Spinal cord (tissue), 10 donors: Measurements from ENCODE around the gene CLEC4F. TPM values are rescaled to one million over a fixed set of nuclear protein-coding genes. Genes with fewer than 3 reads are reported as not detected.
A peak's percentile ranks its signal among the peaks of the same experiment; 100 is the strongest.

Experiments
- DNase-seq, 6 donors: peaks; one replicate each; pipeline versions ENCODE4 v3.0.0 to v3.0.0-alpha.2; 2013 to 2015; ENCODE audit warnings: low spot score in 6 of 6, low read depth in 4 of 6
- H3K27ac ChIP-seq: one replicate; pipeline ENCODE4 v1.5.1; 2013; ENCODE audit warnings: low read depth, low read length, control low read depth
- H3K27me3 ChIP-seq: one replicate; pipeline ENCODE4 v1.6.1; 2013; ENCODE audit warnings: low read length; ENCODE audit not compliant: control insufficient read depth, insufficient read depth
- H3K36me3 ChIP-seq: one replicate; pipeline ENCODE4 v1.6.1; 2013; ENCODE audit warnings: low read length; ENCODE audit not compliant: control insufficient read depth, insufficient read depth
- H3K4me1 ChIP-seq: one replicate; pipeline ENCODE4 v1.6.1; 2013; ENCODE audit warnings: low read length; ENCODE audit not compliant: control insufficient read depth, insufficient read depth
- H3K4me3 ChIP-seq: one replicate; pipeline ENCODE4 v1.5.1; 2013; ENCODE audit warnings: low read depth, low read length, control low read depth
- H3K9me3 ChIP-seq: one replicate; pipeline ENCODE4 v1.6.1; 2013; ENCODE audit warnings: low read length; ENCODE audit not compliant: control insufficient read depth, insufficient read depth
- WGBS: methylation state at CpG from one replicate; pipeline ENCODE4 v1.1.5; 2013; ENCODE audit warnings: missing lambda C conversion rate; ENCODE audit not compliant: insufficient coverage; 5-methylcytosine and 5-hydroxymethylcytosine counted together
- long read RNA-seq, 4 donors: transcript quantifications; one replicate each; lab custom pipeline, GENCODE V29; 2026
- polyA plus RNA-seq, 2 donors: library from polyadenylated mRNA; unstranded; fragments of 120-200 nt; gene quantifications; one replicate each; pipeline ENCODE4 v1.2.1, GENCODE V29; 2013; ENCODE audit not compliant: insufficient read length in 2 of 2
- total RNA-seq, 2 donors: library from RNA; depleted of rRNA in 1 of 2; stranded (reverse); fragments of 120-200 nt in 1 of 2; fragments of >200 nt in 1 of 2; gene quantifications; one replicate each; pipeline versions ENCODE4 v1.2.3 to v1.2.4, GENCODE V29; 2013 to 2014
- donor health status: healthy.

Gene CLEC4F, protein sequence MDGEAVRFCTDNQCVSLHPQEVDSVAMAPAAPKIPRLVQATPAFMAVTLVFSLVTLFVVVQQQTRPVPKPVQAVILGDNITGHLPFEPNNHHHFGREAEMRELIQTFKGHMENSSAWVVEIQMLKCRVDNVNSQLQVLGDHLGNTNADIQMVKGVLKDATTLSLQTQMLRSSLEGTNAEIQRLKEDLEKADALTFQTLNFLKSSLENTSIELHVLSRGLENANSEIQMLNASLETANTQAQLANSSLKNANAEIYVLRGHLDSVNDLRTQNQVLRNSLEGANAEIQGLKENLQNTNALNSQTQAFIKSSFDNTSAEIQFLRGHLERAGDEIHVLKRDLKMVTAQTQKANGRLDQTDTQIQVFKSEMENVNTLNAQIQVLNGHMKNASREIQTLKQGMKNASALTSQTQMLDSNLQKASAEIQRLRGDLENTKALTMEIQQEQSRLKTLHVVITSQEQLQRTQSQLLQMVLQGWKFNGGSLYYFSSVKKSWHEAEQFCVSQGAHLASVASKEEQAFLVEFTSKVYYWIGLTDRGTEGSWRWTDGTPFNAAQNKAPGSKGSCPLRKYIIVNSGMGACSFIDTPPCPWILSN
- total RNA-seq: not detected
- not detected for polyA plus RNA-seq
- long read RNA-seq, donor 1: 0 reads
- long read RNA-seq, donor 2: 0 reads
- long read RNA-seq, donor 3: 0 reads
- long read RNA-seq, donor 4: 0 reads

DNA sequence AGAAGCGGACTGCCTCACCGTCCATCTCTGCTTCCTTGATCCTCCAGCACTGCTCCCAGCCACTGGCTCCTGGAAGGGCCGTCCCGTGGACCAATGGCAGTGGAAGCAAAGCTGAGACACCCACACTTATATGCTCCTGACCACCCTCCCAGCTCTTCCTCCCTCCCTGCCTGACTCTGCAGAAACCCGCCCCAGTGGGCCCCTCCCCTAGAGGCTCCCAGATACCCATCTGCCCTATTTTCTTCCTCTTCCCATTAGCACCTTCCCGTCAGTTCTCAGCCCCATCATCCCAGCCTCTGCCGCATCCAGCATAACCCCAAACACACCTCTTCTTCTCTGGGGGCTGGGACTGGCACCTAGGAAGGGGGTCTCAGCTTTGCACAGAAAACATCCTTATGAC lies at the start of gene CLEC4F:
TSS of gene CLEC4F (minus strand) at position 101 of the 400 bp plus-strand sequence. CDS start at position 25, 76 bp downstream.
- WGBS: 80% methylated on average over 7 of the region's 7 CpGs
- Histone ChIP-seq H3K36me3 (no peaks in the 10 kb centered on the region), H3K27ac (no peak within 1 kb of the TSS), H3K4me3 (no peak within 1 kb of the TSS), H3K27me3 (no peaks in the 10 kb centered on the region), H3K9me3 (no peaks in the 10 kb centered on the region), H3K4me1 (no peaks in the 10 kb centered on the region)
- DNase-seq: no peak

DNA sequence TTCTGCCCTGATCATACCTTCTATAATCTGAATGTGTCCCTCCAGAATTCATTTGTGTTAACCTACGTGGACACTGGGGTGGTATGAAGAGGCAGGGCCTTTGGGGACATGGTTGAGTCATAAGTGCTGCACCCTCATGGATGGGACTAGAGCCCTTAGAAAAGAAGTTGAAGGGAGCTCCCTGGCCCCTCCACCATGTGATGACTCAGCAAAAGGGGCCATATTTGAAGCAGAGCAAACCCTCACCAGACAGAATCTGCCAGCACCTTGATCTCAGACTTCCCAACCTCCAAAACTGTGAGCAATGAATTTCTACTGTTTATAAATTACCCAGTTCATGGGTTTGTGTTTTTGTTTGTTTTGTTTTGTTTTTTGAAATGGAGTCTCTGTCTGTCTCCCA lies 48.6 kb upstream of the CLEC4F start:
- Histone ChIP-seq H3K4me3 (no peak overlapping the region), H3K9me3 (no peaks in the 10 kb centered on the region), H3K4me1 (peaks cover 10% of the 10 kb centered on the region), H3K27ac (no peak overlapping the region), H3K36me3 (no peaks in the 10 kb centered on the region), H3K27me3 (peaks cover 32% of the 10 kb centered on the region)
- no CpG with 5 or more reads among the region's 1 CpG for WGBS
- DNase-seq: no peak

DNA sequence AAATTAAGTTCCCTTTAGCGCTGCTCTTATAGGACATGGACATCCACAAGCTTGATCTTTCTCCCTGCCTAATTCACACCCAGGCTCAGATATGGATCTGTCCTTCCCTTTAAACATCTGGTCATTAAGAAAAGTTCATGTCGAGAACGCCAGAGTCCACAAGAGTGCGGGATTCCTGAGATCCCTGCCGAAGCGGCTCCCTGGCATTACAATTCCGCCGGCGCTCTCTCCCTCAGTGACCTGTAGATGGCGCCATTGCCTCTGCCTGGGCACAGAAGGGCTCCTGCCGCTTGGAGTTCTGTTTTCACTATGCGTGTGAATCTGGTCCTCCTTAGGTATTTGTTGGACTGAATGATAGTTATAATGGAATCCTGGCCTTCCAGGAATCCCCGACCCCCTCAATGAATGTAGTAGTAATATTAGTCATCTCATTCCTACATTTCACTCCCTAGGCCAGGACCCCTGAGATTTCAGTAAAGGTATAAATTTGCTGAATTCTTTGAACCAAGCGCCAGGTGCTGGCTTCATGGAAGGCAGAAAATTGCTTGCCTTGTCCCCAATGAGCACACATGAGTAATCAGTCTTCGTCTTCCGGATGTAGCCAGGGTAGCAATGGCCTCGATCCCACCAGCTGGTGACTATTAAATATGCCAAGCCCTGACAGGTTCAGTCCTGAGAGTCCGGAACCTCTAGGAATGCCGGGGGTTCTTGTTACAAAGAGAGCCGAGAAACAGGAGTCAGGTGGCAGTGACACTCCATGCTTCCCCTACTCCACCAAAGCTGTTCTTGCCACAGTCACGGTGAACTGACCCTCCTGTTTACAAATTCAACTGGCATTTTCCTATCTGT lies 41.6 kb upstream of the CLEC4F start:
- no peaks in the 10 kb centered on the region for H3K9me3 ChIP-seq
- H3K36me3 ChIP-seq: no peaks in the 10 kb centered on the region
- no peak overlapping the region for H3K27ac ChIP-seq
- peak in 5 of 6 donors; percentile 61 to 93 (median 67) for DNase-seq
- H3K4me3 ChIP-seq: no peak overlapping the region
- H3K27me3 ChIP-seq: peaks cover 46% of the 10 kb centered on the region
- WGBS: 28% methylated on average over 18 of the region's 21 CpGs
- peaks cover 6% of the 10 kb centered on the region for H3K4me1 ChIP-seq

DNA sequence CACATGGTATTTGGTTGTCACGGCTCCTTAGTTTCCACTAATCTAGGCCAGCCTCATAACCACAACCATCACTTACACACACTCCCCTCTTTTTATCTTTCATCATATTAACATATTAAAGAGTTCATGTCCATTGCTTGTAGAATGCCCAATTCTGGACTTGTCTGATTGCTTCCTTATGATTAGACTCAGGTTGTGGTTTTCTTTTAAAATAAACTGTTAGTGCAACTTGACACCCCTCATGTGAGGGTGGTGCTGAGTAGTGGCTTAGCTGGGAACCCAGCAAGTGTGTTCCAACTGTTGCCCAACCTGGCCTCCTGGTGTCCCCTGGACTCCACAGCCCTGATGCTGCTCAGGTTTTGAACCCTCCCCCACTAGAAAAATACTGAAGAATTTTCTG lies 35.3 kb upstream of the CLEC4F start:
- no peaks in the 10 kb centered on the region for H3K9me3 ChIP-seq
- H3K4me1 ChIP-seq: no peaks in the 10 kb centered on the region
- no peaks in the 10 kb centered on the region for H3K36me3 ChIP-seq
- peaks cover 19% of the 10 kb centered on the region for H3K27me3 ChIP-seq
- WGBS: 86% methylated on average over 1 of the region's 1 CpG
- H3K4me3 ChIP-seq: no peak overlapping the region
- no peak overlapping the region for H3K27ac ChIP-seq
- no peak for DNase-seq

DNA sequence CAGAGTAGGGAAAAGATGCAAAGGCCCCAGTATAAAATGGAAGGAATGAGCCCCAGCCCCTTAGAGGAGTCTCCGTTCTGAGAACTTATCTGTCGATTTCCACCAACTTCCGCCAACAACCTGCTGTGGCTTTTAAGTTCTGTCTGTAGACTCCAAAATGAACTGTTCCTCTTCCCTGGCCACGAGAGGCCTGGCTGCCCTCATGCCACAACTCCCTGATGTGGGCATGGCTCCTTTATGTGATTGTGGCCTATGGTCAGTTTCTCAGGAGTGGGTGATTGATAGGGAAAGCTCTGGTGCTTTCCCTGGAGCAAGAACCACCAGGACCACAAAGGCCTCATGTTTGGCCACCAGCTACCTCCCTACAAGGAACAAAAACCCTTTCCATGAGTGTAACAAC lies 34.0 kb upstream of the CLEC4F start:
- no peak for DNase-seq
- H3K9me3 ChIP-seq: no peaks in the 10 kb centered on the region
- 93% methylated on average over 4 of the region's 4 CpGs for WGBS
- H3K27me3 ChIP-seq: peaks cover 8% of the 10 kb centered on the region
- H3K27ac ChIP-seq: no peak overlapping the region
- H3K36me3 ChIP-seq: no peaks in the 10 kb centered on the region
- no peak overlapping the region for H3K4me3 ChIP-seq
- no peaks in the 10 kb centered on the region for H3K4me1 ChIP-seq

DNA sequence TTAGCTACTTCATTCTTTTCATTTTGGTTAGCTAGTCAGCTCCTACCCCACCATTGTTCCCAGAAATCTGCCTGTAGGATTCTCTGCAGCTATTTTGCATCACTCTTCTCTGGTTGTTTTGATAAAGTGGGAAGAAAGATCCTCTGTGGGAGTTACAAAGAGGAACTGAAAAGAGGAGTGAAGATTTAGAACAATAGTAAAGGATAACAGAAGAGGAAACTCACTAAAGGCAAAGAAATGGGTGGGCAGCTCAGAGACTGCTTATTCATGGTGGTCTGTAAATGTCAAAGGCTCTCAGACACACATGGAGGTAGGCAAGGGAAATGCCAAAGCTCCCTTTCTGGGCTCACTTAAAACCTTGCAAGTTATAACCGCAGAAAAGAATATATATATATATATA lies 32.4 kb upstream of the CLEC4F start:
- H3K4me3 ChIP-seq: no peak overlapping the region
- H3K9me3 ChIP-seq: no peaks in the 10 kb centered on the region
- no CpG with 5 or more reads among the region's 1 CpG for WGBS
- no peaks in the 10 kb centered on the region for H3K4me1 ChIP-seq
- H3K27me3 ChIP-seq: peaks cover 3% of the 10 kb centered on the region
- H3K36me3 ChIP-seq: no peaks in the 10 kb centered on the region
- no peak overlapping the region for H3K27ac ChIP-seq
- DNase-seq: no peak

DNA sequence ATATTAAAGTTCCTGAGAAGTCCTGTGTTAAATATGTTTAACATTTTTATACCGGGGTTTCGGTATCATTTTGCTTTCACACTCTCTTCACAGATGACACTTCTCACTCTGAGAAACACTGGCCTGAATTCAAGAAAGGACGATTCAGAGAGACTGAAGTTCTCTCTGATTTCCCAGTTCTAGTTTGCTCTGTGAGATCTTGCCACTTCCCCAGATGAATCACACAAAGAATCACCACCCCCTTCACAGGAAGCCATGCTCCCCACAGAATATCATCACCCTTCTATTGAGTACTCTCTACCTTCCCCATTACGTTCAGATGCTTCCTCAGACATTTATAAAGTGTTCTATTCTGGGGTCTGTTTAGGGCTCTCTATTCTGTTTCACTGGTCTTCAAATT lies 31.3 kb upstream of the CLEC4F start:
- Histone ChIP-seq H3K36me3 (no peaks in the 10 kb centered on the region), H3K27me3 (peaks cover 3% of the 10 kb centered on the region), H3K4me1 (no peaks in the 10 kb centered on the region), H3K9me3 (no peaks in the 10 kb centered on the region), H3K27ac (no peak overlapping the region), H3K4me3 (no peak overlapping the region)
- DNase-seq: no peak
- 73% methylated on average over 1 of the region's 4 CpGs for WGBS

DNA sequence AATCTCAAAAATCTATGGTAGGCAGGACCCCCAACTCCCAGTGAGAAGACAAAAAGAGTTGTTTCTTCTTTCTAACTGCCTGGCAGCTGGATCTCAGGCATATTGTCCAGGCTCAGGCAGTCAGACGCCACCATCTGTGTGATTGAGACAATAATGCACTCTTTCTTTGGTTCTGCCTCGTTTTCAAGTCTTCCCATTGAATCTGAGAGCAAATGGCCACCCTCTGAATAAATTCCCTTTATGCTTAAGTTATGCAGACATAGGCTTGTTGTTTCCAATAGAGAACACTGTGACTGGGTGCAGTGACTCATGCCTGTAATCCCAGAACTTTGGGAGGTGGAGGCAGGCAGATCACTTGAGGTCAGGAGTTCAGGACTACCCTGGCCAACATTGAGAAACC lies 30.5 kb upstream of the CLEC4F start:
- H3K36me3 ChIP-seq: no peaks in the 10 kb centered on the region
- H3K27ac ChIP-seq: no peak overlapping the region
- no peaks in the 10 kb centered on the region for H3K4me1 ChIP-seq
- H3K9me3 ChIP-seq: no peaks in the 10 kb centered on the region
- 46% methylated on average over 1 of the region's 2 CpGs for WGBS
- peaks cover 3% of the 10 kb centered on the region for H3K27me3 ChIP-seq
- peak in 5 of 6 donors; percentile 19 to 66 (median 25) for DNase-seq
- H3K4me3 ChIP-seq: no peak overlapping the region

DNA sequence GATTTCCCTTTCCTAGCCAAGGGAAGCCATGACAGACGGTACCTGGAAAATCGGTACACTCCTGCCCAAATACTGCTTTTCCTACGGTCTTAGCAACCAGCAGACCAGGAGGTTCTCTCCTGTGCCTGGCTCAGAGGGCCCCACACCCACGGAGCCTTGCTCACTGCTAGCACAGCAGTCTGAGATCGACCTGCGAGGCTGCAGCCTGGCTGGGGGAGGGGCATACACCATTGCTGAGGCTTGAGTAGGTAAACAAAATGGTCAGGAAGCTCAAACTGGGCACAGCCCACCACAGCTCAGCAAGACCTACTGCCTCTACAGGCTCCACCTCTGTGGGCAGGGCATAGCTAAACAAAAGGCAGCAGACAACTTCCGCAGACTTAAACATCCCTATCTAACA lies 22.0 kb upstream of the CLEC4F start:
- 89% methylated on average over 7 of the region's 7 CpGs for WGBS

More for the DNA sequence above, 22.0 kb upstream of the CLEC4F start:
- no peak overlapping the region for H3K4me3 ChIP-seq
- H3K27ac ChIP-seq: no peak overlapping the region
- H3K9me3 ChIP-seq: no peaks in the 10 kb centered on the region
- H3K36me3 ChIP-seq: no peaks in the 10 kb centered on the region
- DNase-seq: no peak
- no peaks in the 10 kb centered on the region for H3K4me1 ChIP-seq
- H3K27me3 ChIP-seq: no peaks in the 10 kb centered on the region
